CD4-positive, alpha-beta T cell treated with Interleukin-2 at 100 ng/mL for 4 hours (primary cell): ENCODE data around the gene PATZ1.
A peak's percentile ranks its signal among the peaks of the same experiment; 100 is the strongest.
"Not testable (repeated sequence)": the region's sequence is repeated elsewhere in the genome, so short reads cannot be mapped to it uniquely, and the experiment has no call there.

Source experiments
- DNase-seq: peaks from one replicate; pipeline ENCODE4 v3.0.0-alpha.2; 2020; ENCODE audit warnings: low spot score

PATZ1 gene

GRCh38 chr22:31346255-31346732 is at the start of gene PATZ1:
Gene PATZ1 (minus strand): TSS chr22:31346346. CDS start chr22:31345602, 744 bp downstream.
- peak; percentile 85 for DNase-seq

- DNase-seq = no peak
Measured at GRCh38 chr22:31394326-31394725, 48.2 kb upstream of the PATZ1 start.

GRCh38 chr22:31393893-31394292 is 47.7 kb upstream of the PATZ1 start:
- DNase-seq = no peak

GRCh38 chr22:31378651-31379050 is 32.5 kb upstream of the PATZ1 start:
- DNase-seq = not testable (repeated sequence)

GRCh38 chr22:31378123-31378522 is 32.0 kb upstream of the PATZ1 start:
- no peak for DNase-seq

GRCh38 chr22:31377612-31378011 is 31.5 kb upstream of the PATZ1 start:
- no peak for DNase-seq

- DNase-seq = no peak
Measured at GRCh38 chr22:31367426-31367825, 21.3 kb upstream of the PATZ1 start.

- no peak for DNase-seq
Measured at GRCh38 chr22:31363885-31364465, 17.8 kb upstream of the PATZ1 start.

GRCh38 chr22:31361743-31362142 is 15.6 kb upstream of the PATZ1 start:
- no peak for DNase-seq

- DNase-seq = no peak
Measured at GRCh38 chr22:31360029-31360428, 13.9 kb upstream of the PATZ1 start.

- DNase-seq = no peak
Measured at GRCh38 chr22:31354515-31354914, 8.4 kb upstream of the PATZ1 start.

GRCh38 chr22:31350410-31350863 is 4.3 kb upstream of the PATZ1 start:
- no peak for DNase-seq

- no peak for DNase-seq
Measured at GRCh38 chr22:31349960-31350359, 3.8 kb upstream of the PATZ1 start.

GRCh38 chr22:31348766-31349165 is 2.6 kb upstream of the PATZ1 start:
- no peak for DNase-seq

- not testable (repeated sequence) for DNase-seq
Measured at GRCh38 chr22:31348009-31348337, 1.8 kb upstream of the PATZ1 start.

GRCh38 chr22:31347251-31348008 is 1.3 kb upstream of the PATZ1 start:
- DNase-seq = peak; percentile 50

GRCh38 chr22:31346733-31347250 is 646 bp upstream of the PATZ1 start:
- no peak for DNase-seq

GRCh38 chr22:31345331-31346254 is 553 bp downstream of the PATZ1 start:
- DNase-seq = peak; percentile 89

GRCh38 chr22:31344578-31345330 is 1.4 kb downstream of the PATZ1 start:
- DNase-seq = peak; percentile 16

- DNase-seq = no peak
Measured at GRCh38 chr22:31344256-31344577, 1.9 kb downstream of the PATZ1 start.
